Central memory CD4-positive, alpha-beta T cell (primary cell): Measurements from ENCODE around the gene ASXL1.
"Not testable (repeated sequence)": the region's sequence is repeated elsewhere in the genome, so short reads cannot be mapped to it uniquely, and the experiment has no call there.

Experiments used
- DNase-seq: peaks from one replicate; pipeline ENCODE4 v3.0.0; 2022

Gene ASXL1

DNA sequence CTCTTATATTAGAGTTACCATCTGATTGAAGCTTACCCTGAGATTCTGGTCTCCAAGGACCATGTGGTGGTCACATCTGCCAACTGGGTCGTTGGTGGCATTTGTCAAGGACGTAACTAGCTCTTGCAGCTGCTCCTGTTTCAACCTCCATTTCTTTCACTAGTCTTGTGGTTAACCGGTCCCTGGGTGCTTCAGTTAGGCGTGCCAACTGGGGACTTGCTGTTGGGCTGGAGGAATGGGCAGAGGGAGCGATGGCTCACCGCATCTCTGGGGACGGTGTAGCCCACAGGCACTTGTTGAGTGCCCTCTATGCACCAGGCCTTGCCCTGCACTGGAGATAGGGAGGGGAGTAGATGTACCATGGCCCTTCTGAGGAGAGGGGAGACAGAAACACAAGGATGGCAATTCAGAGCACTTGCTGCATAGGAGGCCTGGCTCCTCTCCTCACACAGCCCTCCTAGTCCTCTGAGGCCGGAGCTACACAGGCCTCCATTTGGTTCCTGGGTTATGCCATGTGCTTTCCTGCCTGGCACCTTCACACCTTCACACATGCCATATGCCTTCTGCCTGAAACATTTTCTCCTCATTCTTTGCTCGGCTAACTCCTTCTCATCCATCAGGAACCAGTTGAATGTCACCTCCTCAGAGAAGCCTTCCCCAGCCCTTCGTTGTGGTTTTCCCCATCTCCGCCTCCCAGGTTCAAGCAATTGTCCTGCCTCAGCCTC, 20.0 kb upstream of the ASXL1 start:
- no peak for DNase-seq

DNA sequence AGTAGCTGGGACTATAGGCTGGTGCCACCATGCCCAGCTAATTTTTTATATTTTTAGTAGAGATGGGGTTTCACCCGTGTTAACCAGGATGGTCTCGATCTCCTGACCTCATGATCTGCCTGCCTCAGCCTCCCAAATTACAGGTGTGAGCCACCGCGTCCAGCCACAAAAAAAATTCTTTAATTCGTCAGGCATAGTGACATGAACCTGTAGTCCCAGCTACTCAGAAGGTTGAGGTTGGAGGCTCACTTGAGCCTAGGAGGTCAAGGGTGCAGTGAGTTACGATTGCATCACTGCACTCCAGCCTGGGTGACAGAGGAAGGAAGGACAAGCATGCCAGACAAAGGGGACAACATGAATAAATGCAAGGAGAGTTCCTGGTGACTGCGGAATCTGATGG, 19.5 kb upstream of the ASXL1 start:
- DNase-seq: no peak

GRCh38 chr20:32339116-32339515, 19.0 kb upstream of the ASXL1 start:
- DNase-seq: no peak

DNA sequence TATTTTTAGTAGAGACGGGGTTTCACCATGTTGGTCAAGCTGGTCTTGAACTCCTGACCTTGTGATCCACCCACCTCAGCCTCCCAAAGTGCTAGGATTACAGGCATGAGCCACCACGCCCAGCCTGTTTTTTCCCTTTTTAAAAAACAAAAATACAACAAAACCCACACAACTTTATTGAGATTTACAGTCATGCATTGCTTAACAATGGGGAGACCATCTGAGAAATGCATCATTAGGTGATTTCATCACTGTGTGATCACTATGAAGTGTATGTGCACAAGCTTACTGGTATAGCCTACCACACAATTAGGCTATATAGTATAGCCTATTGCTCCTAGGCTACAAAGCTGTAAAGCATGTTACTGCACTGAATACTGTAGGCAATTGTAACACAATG, 17.1 kb upstream of the ASXL1 start:
- DNase-seq: not testable (repeated sequence)

- no peak for DNase-seq
These were observed 14.7 kb upstream of the ASXL1 start for GRCh38 chr20:32343439-32343838.

- no peak for DNase-seq
These were observed 13.2 kb upstream of the ASXL1 start for GRCh38 chr20:32344835-32345506.

GRCh38 chr20:32348207-32348606, 9.9 kb upstream of the ASXL1 start:
- DNase-seq: no peak

DNA sequence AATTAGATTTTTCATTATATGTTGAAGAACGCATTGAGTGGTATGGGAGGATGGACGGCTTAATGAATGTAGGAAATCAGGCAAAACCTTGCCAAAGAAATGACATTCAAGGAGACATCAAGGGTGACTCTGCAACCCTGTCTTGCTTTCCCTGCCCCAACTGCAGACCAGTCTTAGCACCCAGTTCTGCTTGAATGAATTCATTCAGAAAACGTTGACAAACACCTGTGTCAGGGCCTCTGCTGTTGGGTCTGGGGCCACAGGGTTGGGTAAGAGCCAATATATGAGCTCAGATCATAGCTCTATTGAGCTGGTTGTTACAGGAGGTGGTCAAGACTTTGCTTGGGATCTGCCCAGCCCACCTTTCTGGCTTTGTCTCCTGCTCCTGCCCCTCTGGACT, 7.7 kb upstream of the ASXL1 start:
- DNase-seq: no peak

GRCh38 chr20:32352121-32352720, 5.9 kb upstream of the ASXL1 start:
- no peak for DNase-seq

GRCh38 chr20:32353848-32354496, 4.2 kb upstream of the ASXL1 start:
- no peak for DNase-seq

DNA sequence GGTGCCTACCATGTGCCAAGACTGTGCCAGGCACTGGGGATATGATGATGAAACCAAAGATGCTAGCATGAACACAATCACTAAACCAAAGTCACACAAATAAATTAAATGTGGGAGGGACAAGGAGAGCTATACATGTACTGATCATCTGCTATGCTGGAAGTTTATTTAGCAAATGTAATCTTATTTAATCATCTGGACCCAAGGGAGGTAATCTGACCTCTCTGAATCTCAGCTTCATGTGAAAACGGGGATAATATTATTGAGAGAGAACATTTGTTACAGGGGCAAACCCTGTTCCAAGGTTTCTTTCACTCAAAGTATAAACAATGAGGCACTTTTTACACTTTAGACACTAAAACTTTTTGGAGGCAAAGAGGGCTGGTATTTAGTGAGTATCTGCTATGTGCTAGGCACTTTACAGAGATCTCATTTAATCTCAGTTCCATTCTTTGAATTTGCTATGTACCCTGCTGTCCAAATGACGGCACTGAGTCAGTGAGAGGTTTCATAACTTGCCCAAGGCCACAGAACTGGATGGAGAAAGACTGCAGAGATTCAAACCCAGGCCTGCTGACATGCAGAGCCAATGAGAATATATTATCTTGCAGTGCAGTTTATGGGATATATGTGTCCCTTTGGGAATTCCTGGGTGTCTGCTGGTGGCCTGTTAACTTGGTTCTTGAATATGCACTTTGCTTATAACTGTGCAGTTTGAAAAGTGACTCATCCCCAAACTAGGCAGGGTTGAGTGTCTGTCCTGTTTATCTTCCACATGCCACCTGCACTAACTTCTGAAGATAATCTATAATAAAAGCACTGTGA, 3.3 kb upstream of the ASXL1 start:
- DNase-seq: no peak

DNA sequence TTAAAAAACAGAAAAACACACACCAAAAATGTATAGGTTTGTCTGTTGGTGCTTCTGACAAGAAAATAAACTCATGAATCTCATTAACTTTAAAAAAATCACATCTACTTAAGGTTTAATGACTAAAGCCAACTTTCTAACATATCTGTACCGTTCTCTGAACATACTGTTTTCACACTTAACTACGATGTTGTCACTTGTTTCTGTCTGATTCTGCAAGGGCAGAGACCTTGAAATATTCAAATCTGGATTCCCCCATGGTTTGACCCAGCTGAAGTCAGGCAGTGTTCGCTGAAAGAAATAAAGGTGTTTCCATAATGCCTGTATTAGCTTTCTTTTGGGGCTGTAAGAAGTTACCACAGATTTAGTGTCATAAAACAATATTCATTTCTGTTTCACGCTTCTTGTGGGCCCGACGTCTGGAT, 2.7 kb upstream of the ASXL1 start:
- DNase-seq: no peak

- not testable (repeated sequence) for DNase-seq
These were observed 2.1 kb upstream of the ASXL1 start for GRCh38 chr20:32355907-32356621.

- DNase-seq: no peak
These were observed 1.3 kb upstream of the ASXL1 start for GRCh38 chr20:32356622-32357374.

- no peak for DNase-seq
These were observed 709 bp upstream of the ASXL1 start for GRCh38 chr20:32357375-32357868.

DNA sequence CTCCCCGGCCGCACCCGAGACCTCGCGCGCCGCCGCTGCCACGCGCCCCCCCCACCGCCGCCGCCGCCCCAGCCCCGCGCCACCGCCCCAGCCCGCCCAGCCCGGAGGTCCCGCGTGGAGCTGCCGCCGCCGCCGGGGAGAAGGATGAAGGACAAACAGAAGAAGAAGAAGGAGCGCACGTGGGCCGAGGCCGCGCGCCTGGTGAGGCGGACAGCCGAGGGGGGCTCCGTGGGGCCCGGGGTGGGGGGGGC, 426 bp downstream of the ASXL1 start:
- no peak for DNase-seq

GRCh38 chr20:32358883-32359632, 927 bp downstream of the ASXL1 start:
- DNase-seq: peak; percentile 66

- peak; percentile 21 for DNase-seq
These were observed 1.7 kb downstream of the ASXL1 start for GRCh38 chr20:32359633-32360332.

- DNase-seq: no peak
These were observed 2.2 kb downstream of the ASXL1 start for GRCh38 chr20:32360333-32360634.

GRCh38 chr20:32362901-32363364, 4.8 kb downstream of the ASXL1 start:
- no peak for DNase-seq
